Testis (tissue), 3 donors: ENCODE data around the gene COL12A1. TPM values are rescaled to one million over a fixed set of nuclear protein-coding genes. Genes with fewer than 3 reads are reported as not detected.

Experiments
- DNase-seq: peaks from one replicate; pipeline ENCODE4 v3.0.0-alpha.2; 2019
- H3K27ac ChIP-seq, 2 donors: fragments of 200-600 bp; sonication (generic); one replicate each; pipeline ENCODE4 v1.5.1; 2019
- H3K27me3 ChIP-seq: fragments of 200-600 bp; sonication (generic); one replicate; pipeline ENCODE4 v1.5.1; 2019
- H3K36me3 ChIP-seq: fragments of 200-600 bp; sonication (generic); one replicate; pipeline ENCODE4 v1.5.1; 2017; ENCODE audit warnings: low read depth; ENCODE audit errors: missing control alignments
- H3K4me1 ChIP-seq: fragments of 200-600 bp; sonication (generic); one replicate; pipeline ENCODE4 v1.5.1; 2019
- H3K4me3 ChIP-seq, 2 donors: fragments of 200-600 bp; sonication (generic); one replicate each; pipeline ENCODE4 v1.5.1; 2017 to 2019
- H3K9me3 ChIP-seq: fragments of 200-600 bp; sonication (generic); one replicate; pipeline ENCODE4 v1.5.1; 2017
- CTCF ChIP-seq, 3 experiments: fragments of 450-650 bp in 2 of 3; fragments of 200-600 bp in 1 of 3; sonication (generic) in 1 of 3; IDR thresholded peaks; one replicate each; pipeline ENCODE4 v1.5.1; 2016 to 2019; ENCODE audit warnings: antibody characterized with exemption in 3 of 3, mild to moderate bottlenecking in 2 of 3, moderate library complexity in 1 of 3
- POLR2A ChIP-seq: fragments of 450-650 bp; IDR thresholded peaks from one replicate; pipeline ENCODE4 v1.6.1; 2017; ENCODE audit warnings: antibody characterized with exemption, mild to moderate bottlenecking, moderate library complexity
- WGBS, 2 donors: methylation state at CpG; one replicate each; pipeline ENCODE4 v1.1.5; 2018; 5-methylcytosine and 5-hydroxymethylcytosine counted together
- intact Hi-C: fragments of 100-400 bp; cut with DNase I; formaldehyde crosslinking; loops from one replicate; pipeline ENCODE4 v1.15.1; 2023; ENCODE audit warnings: low total_unique reads
- polyA plus RNA-seq: library from polyadenylated mRNA; stranded (reverse); fragments of 350-450 nt; fragmentation: Illumina TruSeq; extraction: RNeasy Lipid Tissue Mini Kit (QIAGEN cat#74804); gene quantifications from one replicate; pipeline ENCODE4 v1.2.3, GENCODE V29; 2014; ENCODE audit warnings: low read depth, low replicate concordance; ENCODE audit not compliant: insufficient read depth
- total RNA-seq, 2 donors: library from RNA; depleted of rRNA; stranded (reverse); fragments of >200 nt; gene quantifications; one replicate each; pipeline ENCODE4 v1.2.3, GENCODE V29; 2016

COL12A1 gene
- total and polyA plus RNA-seq, 3 donors from 2014 or later = 11.4 to 27.3 (median 13.6) TPM

- WGBS, 2 donors = 90 to 95% methylated on average over 2 of the region's 2 CpGs
- Histone ChIP-seq H3K27me3 (no peaks in the 10 kb centered on the region), H3K9me3 (no peaks in the 10 kb centered on the region), H3K4me1 (no peaks in the 10 kb centered on the region), H3K4me3 (no peak overlapping the region), H3K36me3 (no peaks in the 10 kb centered on the region), H3K27ac (no peak overlapping the region)
- no peak for DNase-seq
- intact Hi-C loops = no loop called here
- no peak for TF ChIP-seq CTCF (IDR thresholded peaks at IDR 0.05)
- no peak for TF ChIP-seq POLR2A
Observed at GRCh38 chr6:75124983-75125382, 80.9 kb downstream of the COL12A1 start.

- H3K4me1 ChIP-seq = no peaks in the 10 kb centered on the region
- TF ChIP-seq POLR2A (no peak), CTCF (IDR thresholded peaks at IDR 0.05) (no peak)
- H3K27ac ChIP-seq = no peak overlapping the region
- H3K27me3 ChIP-seq = no peaks in the 10 kb centered on the region
- no peaks in the 10 kb centered on the region for H3K36me3 ChIP-seq
- no peak overlapping the region for H3K4me3 ChIP-seq
- intact Hi-C loops = no loop called here
- WGBS, 2 donors = 50 to 91% methylated on average over 2 of the region's 2 CpGs
- no peak for DNase-seq
- no peaks in the 10 kb centered on the region for H3K9me3 ChIP-seq
Observed at GRCh38 chr6:75124085-75124484, 81.8 kb downstream of the COL12A1 start.

GRCh38 chr6:75118925-75119515 lies 86.8 kb downstream of the COL12A1 start:
- WGBS, 2 donors = 92 to 94% methylated on average over 8 of the region's 8 CpGs
- intact Hi-C loops = no loop called here
- Histone ChIP-seq H3K9me3 (no peaks in the 10 kb centered on the region), H3K4me1 (no peaks in the 10 kb centered on the region), H3K36me3 (no peaks in the 10 kb centered on the region), H3K4me3 (no peak overlapping the region), H3K27ac (no peak overlapping the region), H3K27me3 (no peaks in the 10 kb centered on the region)
- no peak for DNase-seq
- no peak for TF ChIP-seq CTCF (IDR thresholded peaks at IDR 0.05)
- TF ChIP-seq POLR2A = no peak

GRCh38 chr6:75117701-75118100 lies 88.2 kb downstream of the COL12A1 start:
- no peaks in the 10 kb centered on the region for H3K36me3 ChIP-seq
- H3K4me1 ChIP-seq = no peaks in the 10 kb centered on the region
- no peak overlapping the region for H3K27ac ChIP-seq
- no peaks in the 10 kb centered on the region for H3K27me3 ChIP-seq
- 90 to 96% methylated on average over 2 of the region's 2 CpGs for WGBS, 2 donors
- H3K4me3 ChIP-seq = no peak overlapping the region
- no peaks in the 10 kb centered on the region for H3K9me3 ChIP-seq
- TF ChIP-seq POLR2A = no peak
- TF ChIP-seq CTCF (IDR thresholded peaks at IDR 0.05) = no peak
- intact Hi-C loops = no loop called here
- no peak for DNase-seq

- DNase-seq = no peak
- WGBS, 2 donors = 87 to 91% methylated on average over 3 of the region's 3 CpGs
- no peak overlapping the region for H3K27ac ChIP-seq
- H3K27me3 ChIP-seq = no peaks in the 10 kb centered on the region
- no peaks in the 10 kb centered on the region for H3K36me3 ChIP-seq
- no peak overlapping the region for H3K4me3 ChIP-seq
- no peaks in the 10 kb centered on the region for H3K4me1 ChIP-seq
- no peaks in the 10 kb centered on the region for H3K9me3 ChIP-seq
- intact Hi-C loops = no loop called here
- TF ChIP-seq POLR2A (no peak), CTCF (IDR thresholded peaks at IDR 0.05) (no peak)
Observed at GRCh38 chr6:75116946-75117345, 88.9 kb downstream of the COL12A1 start.
